H9 (cell line): ENCODE measurements around the gene FBXO48. TPM values are rescaled to one million over a fixed set of nuclear protein-coding genes. Genes with fewer than 3 reads are reported as not detected.

ENCODE experiments used
- DNase-seq: peaks from one replicate; pipeline ENCODE4 v3.0.0-alpha.2; 2017
- H2AFZ ChIP-seq: one replicate; pipeline ENCODE4 v1.6.1; 2013; ENCODE audit warnings: mild to moderate bottlenecking, low read length, control low read depth, moderate library complexity
- H2AK5ac ChIP-seq: 2 replicates; pipeline ENCODE4 v1.6.1; 2013; ENCODE audit warnings: low read length, control low read depth, mixed read lengths; ENCODE audit not compliant: insufficient read length
- H2BK120ac ChIP-seq: one replicate; pipeline ENCODE4 v1.6.1; 2013; ENCODE audit warnings: low read depth, mild to moderate bottlenecking, low read length, control low read depth, inconsistent platforms; ENCODE audit not compliant: poor library complexity, severe bottlenecking
- H2BK12ac ChIP-seq: 2 replicates; pipeline ENCODE4 v1.6.1; 2013; ENCODE audit warnings: low read length, control low read depth, mixed read lengths, low read depth; ENCODE audit not compliant: insufficient read length
- H2BK15ac ChIP-seq: 2 replicates; pipeline ENCODE4 v1.6.1; 2013; ENCODE audit warnings: low read depth, low read length, control low read depth
- H2BK20ac ChIP-seq: one replicate; pipeline ENCODE4 v1.6.1; 2013; ENCODE audit warnings: low read depth, mild to moderate bottlenecking, low read length, control low read depth, inconsistent platforms; ENCODE audit not compliant: poor library complexity, severe bottlenecking
- H2BK5ac ChIP-seq: 2 replicates; pipeline ENCODE4 v1.6.1; 2013; ENCODE audit warnings: low read length, control low read depth, mixed read lengths; ENCODE audit not compliant: insufficient read length
- H3K14ac ChIP-seq: 2 replicates; pipeline ENCODE4 v1.6.1; 2013; ENCODE audit warnings: low read length, control low read depth; ENCODE audit not compliant: insufficient read depth
- H3K18ac ChIP-seq: 2 replicates; pipeline ENCODE4 v1.6.1; 2013; ENCODE audit warnings: low read depth, mild to moderate bottlenecking, mixed read lengths, low read length, control low read depth; ENCODE audit not compliant: insufficient read length
- H3K23ac ChIP-seq: 2 replicates; pipeline ENCODE4 v1.6.1; 2013; ENCODE audit warnings: low read length, control low read depth, mixed read lengths, low read depth; ENCODE audit not compliant: insufficient read length
- H3K23me2 ChIP-seq: 2 replicates; pipeline ENCODE4 v1.6.1; 2013; ENCODE audit warnings: low read depth, mild to moderate bottlenecking, mixed read lengths, low read length, control low read depth; ENCODE audit not compliant: insufficient read length, poor library complexity, severe bottlenecking
- H3K27ac ChIP-seq: 2 replicates; pipeline ENCODE4 v1.5.1; 2013; ENCODE audit warnings: low read length, control low read depth, mixed read lengths, low read depth; ENCODE audit not compliant: insufficient read length
- H3K27me3 ChIP-seq: 2 replicates; pipeline ENCODE4 v1.6.1; 2013; ENCODE audit warnings: low read length, control low read depth, inconsistent platforms; ENCODE audit not compliant: insufficient read depth
- H3K4ac ChIP-seq: 2 replicates; pipeline ENCODE4 v1.6.1; 2013; ENCODE audit warnings: low read depth, mild to moderate bottlenecking, control low read depth, inconsistent platforms, low read length, moderate library complexity
- H3K4me1 ChIP-seq: 2 replicates; pipeline ENCODE4 v1.6.1; 2013; ENCODE audit warnings: low read length, control low read depth, inconsistent platforms; ENCODE audit not compliant: insufficient read depth
- H3K4me2 ChIP-seq: 2 replicates; pipeline ENCODE4 v1.6.1; 2013; ENCODE audit warnings: low read length, control low read depth, mixed read lengths; ENCODE audit not compliant: insufficient read length, insufficient read depth
- H3K56ac ChIP-seq: 2 replicates; pipeline ENCODE4 v1.6.1; 2013; ENCODE audit warnings: low read depth, mild to moderate bottlenecking, mixed read lengths, low read length, control low read depth; ENCODE audit not compliant: insufficient read length
- H3K79me1 ChIP-seq: 2 replicates; pipeline ENCODE4 v1.6.1; 2013; ENCODE audit warnings: low read depth, mild to moderate bottlenecking, moderate library complexity, low read length, control low read depth, inconsistent platforms; ENCODE audit not compliant: insufficient read depth, poor library complexity, severe bottlenecking
- H3K79me2 ChIP-seq: 2 replicates; pipeline ENCODE4 v1.6.1; 2013; ENCODE audit warnings: low read length, control low read depth, inconsistent platforms; ENCODE audit not compliant: insufficient read depth
- H3K9ac ChIP-seq: 2 replicates; pipeline ENCODE4 v1.6.1; 2013; ENCODE audit warnings: low read length, control low read depth, mixed read lengths; ENCODE audit not compliant: insufficient read length; ENCODE audit errors: extremely low read depth
- H3K9me3 ChIP-seq: one replicate; pipeline ENCODE4 v1.6.1; 2013; ENCODE audit warnings: low read depth, low read length, inconsistent platforms; ENCODE audit not compliant: control insufficient read depth
- H3T11ph ChIP-seq: one replicate; pipeline ENCODE4 v1.6.1; 2013; ENCODE audit warnings: mild to moderate bottlenecking, low read length, control low read depth, inconsistent platforms
- H4K20me1 ChIP-seq: one replicate; pipeline ENCODE4 v1.6.1; 2013; ENCODE audit not compliant: control insufficient read depth, insufficient read length, insufficient read depth
- H4K5ac ChIP-seq: 2 replicates; pipeline ENCODE4 v1.6.1; 2013; ENCODE audit warnings: low read depth, mild to moderate bottlenecking, mixed read lengths, low read length, control low read depth; ENCODE audit not compliant: insufficient read length
- H4K8ac ChIP-seq: replicated peaks from 2 replicates; pipeline ENCODE4 v1.6.1; 2013; ENCODE audit warnings: low read length, control low read depth, mixed read lengths, low read depth; ENCODE audit not compliant: insufficient read length
- H4K91ac ChIP-seq: 2 replicates; pipeline ENCODE4 v1.6.1; 2013; ENCODE audit warnings: low read depth, mild to moderate bottlenecking, moderate library complexity, mixed read lengths, low read length, control low read depth; ENCODE audit not compliant: insufficient read length
- H3K27ac Mint-ChIP-seq, 3 experiments: 2 replicates in 2 of 3; 3 replicates in 1 of 3; pipeline ENCODE4 v1.8.0; 2020 to 2021; ENCODE audit warnings: mixed read lengths in 3 of 3, mild to moderate bottlenecking in 1 of 3, moderate library complexity in 1 of 3
- H3K27me3 Mint-ChIP-seq: 2 replicates; pipeline ENCODE4 v1.8.0; 2021; ENCODE audit warnings: low read depth, mild to moderate bottlenecking, moderate library complexity, mixed read lengths
- H3K36me3 Mint-ChIP-seq, 3 experiments: 2 replicates in 2 of 3; 3 replicates in 1 of 3; pipeline ENCODE4 v1.8.0; 2020 to 2021; ENCODE audit warnings: low read depth in 3 of 3, mixed read lengths in 3 of 3; ENCODE audit not compliant: insufficient read depth in 1 of 3
- H3K4me1 Mint-ChIP-seq, 2 experiments: 2 replicates each; pipeline ENCODE4 v1.8.0; 2020; ENCODE audit warnings: mixed read lengths in 2 of 2
- H3K4me3 Mint-ChIP-seq, 2 experiments: 2 replicates in 1 of 2; 3 replicates in 1 of 2; pipeline ENCODE4 v1.8.0; 2020 to 2021; ENCODE audit warnings: mild to moderate bottlenecking in 2 of 2, mixed read lengths in 2 of 2, moderate library complexity in 1 of 2
- H3K9me3 Mint-ChIP-seq, 2 experiments: 2 replicates in 1 of 2; 3 replicates in 1 of 2; pipeline ENCODE4 v1.8.0; 2020; ENCODE audit warnings: mild to moderate bottlenecking in 2 of 2, mixed read lengths in 2 of 2, moderate library complexity in 1 of 2
- CTCF ChIP-seq: fragments of 200-600 bp; sonication (generic); conservative IDR thresholded peaks from 3 replicates; pipeline ENCODE4 v1.8.0; 2021; ENCODE audit warnings: antibody characterized with exemption, mild to moderate bottlenecking
- WGBS: extraction: QIAGEN DNeasy Blood & Tissue Kit; methylation state at CpG from one replicate; pipeline ENCODE4 v1.1.7; 2013; ENCODE audit warnings: missing lambda C conversion rate, low lambda C conversion rate, mixed read lengths; ENCODE audit not compliant: insufficient read length; ENCODE audit errors: extremely low coverage; 5-methylcytosine and 5-hydroxymethylcytosine counted together
- total RNA-seq: library from RNA; stranded (reverse); gene quantifications from 2 replicates; pipeline ENCODE4 v1.2.1, GENCODE V29; 2021

The FBXO48 gene
- total RNA-seq, 1 experiment from 2014 or later: 1.4 TPM

DNA sequence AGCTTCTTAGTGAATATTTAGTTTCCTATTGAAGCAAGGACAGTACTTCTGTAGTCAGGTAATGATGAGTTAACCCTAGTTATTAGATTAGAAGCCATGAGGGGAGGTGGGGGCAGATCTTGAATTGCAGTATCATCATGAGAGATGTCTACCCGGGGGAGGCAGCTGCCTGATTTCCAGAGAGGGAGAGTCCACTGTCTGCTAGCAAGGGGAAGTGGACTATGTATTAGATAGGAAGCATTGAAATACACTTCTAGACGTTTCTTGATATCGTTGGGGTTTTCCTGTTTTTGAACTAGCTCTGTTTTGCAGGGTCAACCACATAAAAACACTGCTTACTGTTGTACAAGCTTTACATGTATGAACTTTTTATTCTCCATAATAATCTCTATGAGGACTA is 39.1 kb upstream of the FBXO48 start:
- WGBS: no CpG with 5 or more reads among the region's 3 CpGs
- Histone ChIP-seq H4K5ac (no peak overlapping the region), H3K9me3 (no peaks in the 10 kb centered on the region)

More for the DNA sequence above, 39.1 kb upstream of the FBXO48 start:
- Histone ChIP-seq H3K27ac (no peak overlapping the region), H2BK120ac (no peak overlapping the region), H3K23me2 (no peaks in the 10 kb centered on the region), H3K14ac (no peak overlapping the region), H3T11ph (no peak overlapping the region), H3K79me2 (no peaks in the 10 kb centered on the region), H2BK12ac (no peak overlapping the region), H2AFZ (no peak overlapping the region), H2BK5ac (no peak overlapping the region), H3K23ac (no peak overlapping the region), H3K4me2 (no peak overlapping the region), H3K56ac (no peak overlapping the region), H4K91ac (no peak overlapping the region), H2AK5ac (no peak overlapping the region), H3K9ac (no peak overlapping the region), H4K8ac (no peak overlapping the region), H2BK15ac (no peak overlapping the region), H3K79me1 (no peaks in the 10 kb centered on the region), H3K4ac (no peak overlapping the region), H4K20me1 (no peaks in the 10 kb centered on the region), H3K27me3 (no peaks in the 10 kb centered on the region), H2BK20ac (no peak overlapping the region), H3K18ac (no peak overlapping the region), H3K4me1 (no peaks in the 10 kb centered on the region; the same call in 1 of the 2 replicates)
- no peak for TF ChIP-seq CTCF
- no peak overlapping the region for H3K27ac Mint-ChIP-seq
- H3K9me3 Mint-ChIP-seq: peaks cover 0 to 4% of the 10 kb centered on the region in 2 experiments; a peak in 1 of 5 replicates
- no peak for DNase-seq
- H3K4me1 Mint-ChIP-seq: peaks cover 9% of the 10 kb centered on the region in 2 experiments
- H3K36me3 Mint-ChIP-seq: peaks cover 1 to 7% (median 6%) of the 10 kb centered on the region in 3 experiments; a peak in 4 of 7 replicates
- no peak overlapping the region for H3K4me3 Mint-ChIP-seq
- no peaks in the 10 kb centered on the region for H3K27me3 Mint-ChIP-seq
